NCI-H2081 treated with DMSO at 0.1 percent for 48 hours (cell line): ENCODE data around the gene TMEM37.

Experiments used
- DNase-seq: peaks from one replicate; lab custom pipeline; 2025; lab: John Stamatoyannopoulos, UW

The TMEM37 gene

GRCh38 chr2:119480718-119481142 lies 49.1 kb downstream of the TMEM37 start:
- DNase-seq, result no peak

GRCh38 chr2:119481501-119482455 lies 50.1 kb downstream of the TMEM37 start:
- DNase-seq, result no peak

GRCh38 chr2:119482481-119483394 lies 51.1 kb downstream of the TMEM37 start:
- no peak for DNase-seq

GRCh38 chr2:119483395-119483753 lies 51.7 kb downstream of the TMEM37 start:
- no peak for DNase-seq

DNA sequence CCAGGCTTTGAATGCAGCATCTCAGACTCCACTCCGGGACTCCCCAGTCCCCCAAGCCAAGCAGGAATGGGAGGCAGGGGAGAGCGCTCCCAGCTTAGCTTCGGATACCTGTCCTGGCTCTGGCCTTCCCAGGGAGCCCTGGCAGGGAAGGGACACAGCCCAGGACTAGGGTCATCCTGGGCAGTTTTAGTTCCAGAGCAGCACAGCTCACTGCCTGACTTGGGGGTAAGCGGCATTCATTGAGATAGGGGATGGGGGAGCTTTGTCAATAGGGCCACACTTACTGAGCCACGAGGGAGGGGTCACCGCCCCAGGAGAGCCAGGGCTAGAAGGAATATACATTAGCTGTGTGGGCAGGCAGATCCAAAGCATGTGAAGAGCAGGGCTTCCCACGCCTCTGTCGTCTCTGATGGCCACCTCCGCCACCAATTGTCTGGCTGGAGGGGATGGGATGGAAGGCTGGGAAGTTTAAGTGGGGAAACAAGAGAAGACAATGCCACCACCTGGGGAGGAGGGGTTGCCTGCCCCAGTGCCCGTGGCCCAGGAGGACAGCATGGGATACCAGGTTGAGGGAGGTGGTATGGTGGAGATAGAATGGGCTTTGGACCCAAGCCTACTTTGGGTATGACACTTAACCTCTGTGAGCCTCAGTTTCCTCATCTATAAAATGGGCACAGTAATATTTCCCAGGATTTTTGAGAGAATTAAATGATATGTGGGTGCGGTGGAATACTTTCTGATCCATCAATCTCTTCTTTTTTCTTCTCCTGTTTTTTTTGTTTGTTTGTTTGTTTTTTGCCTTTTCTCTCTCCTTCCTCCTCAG lies 52.5 kb downstream of the TMEM37 start:
- no peak for DNase-seq

DNA sequence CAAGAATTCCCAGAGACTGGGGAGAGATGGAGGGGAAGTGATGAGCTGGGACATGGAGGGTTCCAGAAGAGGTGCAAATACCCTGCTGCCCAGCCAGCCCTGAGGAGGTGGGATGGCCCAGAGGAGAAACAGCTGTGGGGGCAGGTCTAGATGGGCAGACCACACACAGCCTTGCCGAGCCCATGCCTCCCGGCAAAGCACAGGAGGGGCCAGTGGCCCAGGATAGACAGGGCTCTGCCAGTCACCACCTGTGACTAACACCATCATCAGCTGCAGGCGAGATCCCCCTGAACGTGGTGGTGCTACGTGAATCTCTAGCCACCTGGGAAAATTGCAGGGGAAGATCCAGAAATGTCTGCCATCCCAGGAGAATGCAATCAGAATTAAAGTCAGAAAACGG lies 53.2 kb downstream of the TMEM37 start:
- DNase-seq, result no peak

GRCh38 chr2:119485336-119486110 lies 53.9 kb downstream of the TMEM37 start:
- DNase-seq, result no peak

DNA sequence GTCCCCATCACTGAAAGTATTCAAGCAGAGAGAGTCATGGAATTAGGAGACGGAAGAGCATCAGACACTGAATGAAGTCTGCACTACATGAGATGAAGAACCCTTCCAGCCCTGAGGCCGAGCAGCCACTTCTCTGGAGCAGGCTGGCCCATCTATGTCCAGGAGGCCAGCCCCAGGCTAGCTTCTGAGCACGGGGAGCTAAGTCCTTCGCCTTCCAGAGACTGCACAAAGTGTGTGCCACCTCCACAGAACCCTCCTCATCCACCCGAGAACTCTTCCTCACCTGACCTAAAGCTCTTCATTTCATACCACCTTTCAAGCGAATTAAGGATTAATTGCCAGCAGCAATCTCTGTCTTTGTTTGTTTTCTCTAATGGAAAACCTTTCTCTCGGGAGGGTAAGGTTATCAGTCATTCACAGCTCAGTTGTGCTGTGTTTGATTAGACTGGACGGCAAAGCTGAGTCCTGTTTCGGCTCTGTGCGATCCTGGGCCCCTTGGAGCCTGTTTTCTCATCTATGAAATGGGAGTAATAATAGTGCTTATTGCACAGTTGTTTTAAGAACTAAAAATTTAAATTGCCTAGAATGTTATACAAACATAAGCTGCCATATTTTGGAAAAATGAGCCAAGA lies 54.7 kb downstream of the TMEM37 start:
- no peak for DNase-seq

- no peak for DNase-seq
Observed at GRCh38 chr2:119486886-119487285, 55.2 kb downstream of the TMEM37 start.

GRCh38 chr2:119487434-119488244 lies 56.0 kb downstream of the TMEM37 start:
- DNase-seq, result no peak
